ENCODE results near the gene GRID1.

GRID1 gene

GRCh38 chr10:86202226-86202735 lies 164.3 kb downstream of the GRID1 start:
- DNase-seq: no peak

DNA sequence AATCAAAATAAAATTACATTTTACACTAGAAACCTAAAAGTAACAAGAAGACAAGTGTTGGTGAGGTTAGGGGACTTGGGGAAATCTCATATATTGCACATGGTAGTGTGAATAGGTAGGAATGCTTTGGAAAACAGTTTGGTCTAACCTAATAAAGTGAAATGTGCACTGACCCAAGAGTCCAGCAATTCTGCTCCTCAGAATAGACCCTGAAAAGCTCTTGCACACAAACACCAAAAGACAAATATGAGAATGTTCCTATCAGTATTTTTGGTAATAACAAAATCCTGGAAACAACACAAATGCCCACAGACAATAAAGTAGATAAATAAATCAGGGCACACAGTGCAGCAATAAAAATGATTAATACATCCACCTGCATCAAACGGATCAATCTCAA lies 165.7 kb downstream of the GRID1 start:
- no peak for DNase-seq

DNA sequence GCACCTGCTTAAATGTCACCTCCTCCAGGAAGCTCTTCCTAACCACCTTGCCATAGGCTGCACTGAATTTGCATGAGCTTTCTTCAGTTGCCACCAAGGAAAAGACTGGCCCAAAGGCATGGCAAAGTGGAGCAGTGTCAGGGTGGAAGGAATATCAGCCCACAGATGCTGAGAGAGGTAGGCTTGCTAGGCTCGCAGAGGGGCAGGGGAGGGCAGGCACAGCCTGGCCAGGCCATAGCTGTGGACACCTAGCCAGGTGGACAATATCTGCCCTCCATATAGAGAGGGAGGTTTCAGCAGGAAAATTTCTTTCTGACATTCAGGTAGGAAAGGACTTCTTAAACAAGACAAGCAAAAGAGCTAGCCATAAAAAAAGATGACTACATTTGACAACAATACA lies 166.3 kb downstream of the GRID1 start:
- no peak for DNase-seq

DNA sequence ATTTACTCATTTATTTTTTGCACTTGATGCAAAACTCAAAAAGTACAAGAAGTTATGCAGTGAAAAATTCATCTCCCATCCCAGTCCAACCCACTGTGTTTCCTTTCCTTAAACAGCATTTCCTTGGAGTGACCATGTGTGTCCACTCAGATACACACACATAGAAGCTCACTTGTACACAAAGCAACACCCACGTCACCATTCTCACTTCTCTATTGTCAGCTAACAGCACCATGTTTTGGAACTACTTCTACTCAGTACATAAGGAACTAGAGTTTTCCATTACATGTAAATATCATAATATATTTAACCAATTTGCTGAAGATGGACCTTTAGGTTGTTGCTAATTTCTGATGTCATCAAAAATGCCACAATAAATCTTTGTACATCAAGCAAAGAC lies 167.6 kb downstream of the GRID1 start:
- no peak for DNase-seq

DNA sequence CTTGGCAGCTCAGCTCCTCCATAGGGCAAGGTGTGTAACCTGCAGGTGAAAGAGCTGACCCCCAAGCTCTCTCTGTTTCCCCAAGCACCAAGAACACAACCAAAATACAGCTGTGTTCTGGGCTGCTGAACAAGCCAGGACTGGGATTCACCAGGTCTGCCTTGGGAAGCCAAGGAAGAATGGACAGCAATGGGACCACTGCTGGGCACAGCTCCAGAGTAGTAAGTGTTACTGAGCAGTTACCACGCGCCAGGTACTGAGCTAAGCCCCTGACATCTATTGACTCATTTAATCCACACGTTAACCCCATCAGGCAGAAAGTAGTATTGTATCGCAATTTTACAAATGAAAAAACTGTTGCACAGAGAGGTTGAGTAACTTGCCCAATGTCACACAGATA lies 168.3 kb downstream of the GRID1 start:
- no peak for DNase-seq

GRCh38 chr10:86197166-86197790 lies 169.3 kb downstream of the GRID1 start:
- DNase-seq: no peak

DNA sequence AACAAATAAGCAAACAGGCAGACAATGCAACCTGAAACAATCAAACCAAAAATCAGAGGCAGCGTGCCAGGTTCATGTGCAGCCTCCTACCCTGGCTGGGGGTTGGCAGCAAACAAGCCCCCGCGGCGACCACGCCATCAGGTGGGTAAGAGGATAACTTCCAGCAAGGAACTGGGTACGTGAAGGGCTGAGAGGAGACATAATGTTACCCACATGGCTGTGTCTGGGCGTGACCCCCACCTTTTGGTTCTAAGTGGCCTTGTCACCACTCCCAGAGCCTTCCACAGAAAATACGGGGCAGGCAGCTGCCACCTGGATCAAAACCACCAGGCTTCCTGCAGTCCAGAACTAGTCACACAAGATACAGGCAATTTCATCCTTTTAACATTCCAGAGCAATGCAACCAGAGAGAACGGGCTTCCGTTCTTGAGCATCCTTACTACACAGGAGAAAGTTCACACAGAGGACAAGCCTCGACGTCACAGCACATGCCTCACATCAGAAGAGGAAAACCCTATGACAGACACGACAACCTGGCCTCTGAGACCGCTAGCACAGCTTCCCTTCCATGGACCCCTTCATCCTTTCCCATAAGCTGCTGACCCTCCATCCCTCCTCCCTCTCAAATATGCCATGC lies 171.0 kb downstream of the GRID1 start:
- no peak for DNase-seq

DNA sequence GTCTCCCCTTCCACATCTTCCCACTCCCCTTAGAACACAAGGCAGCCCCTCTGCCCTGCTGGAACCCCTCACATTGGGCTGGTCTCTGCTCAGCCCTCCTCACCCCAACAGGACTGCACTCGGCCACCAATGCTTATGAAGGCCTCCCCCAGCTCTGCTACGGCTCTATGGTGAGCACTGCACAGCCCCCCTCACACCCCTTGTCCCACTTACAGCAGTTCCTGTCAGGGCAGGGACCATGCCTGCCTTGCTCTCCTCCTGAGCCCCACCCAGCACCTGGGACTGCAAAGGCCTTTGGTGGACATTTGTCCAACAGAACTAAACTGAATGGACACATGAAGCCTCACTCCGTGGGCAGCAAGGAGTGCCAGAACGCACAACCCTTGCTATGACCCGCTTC lies 171.9 kb downstream of the GRID1 start:
- no peak for DNase-seq

GRCh38 chr10:86193841-86194240 lies 172.8 kb downstream of the GRID1 start:
- no peak for DNase-seq

GRCh38 chr10:86192691-86193090 lies 173.9 kb downstream of the GRID1 start:
- no peak for DNase-seq

DNA sequence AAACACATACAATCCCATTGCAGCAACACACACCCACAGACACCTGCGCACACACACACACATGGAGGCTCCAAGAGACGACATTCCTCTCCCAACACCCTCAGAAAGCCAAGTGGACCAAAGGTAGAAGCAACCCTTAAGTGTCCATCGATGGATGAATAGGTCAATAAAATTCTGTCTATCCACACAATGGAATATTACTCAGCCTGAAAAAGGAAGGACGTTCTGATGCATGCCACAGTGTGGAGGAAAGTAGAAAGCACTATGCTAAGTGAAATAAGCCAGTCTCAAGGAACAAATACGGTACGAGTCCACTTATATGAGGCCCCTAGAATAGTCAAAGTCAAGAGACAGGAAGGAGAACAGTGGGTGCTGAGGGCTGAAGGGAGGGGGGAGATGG lies 174.4 kb downstream of the GRID1 start:
- DNase-seq: no peak

GRCh38 chr10:86191686-86192085 lies 174.9 kb downstream of the GRID1 start:
- DNase-seq: no peak

- DNase-seq: no peak
These were observed 175.4 kb downstream of the GRID1 start for GRCh38 chr10:86191166-86191565.

DNA sequence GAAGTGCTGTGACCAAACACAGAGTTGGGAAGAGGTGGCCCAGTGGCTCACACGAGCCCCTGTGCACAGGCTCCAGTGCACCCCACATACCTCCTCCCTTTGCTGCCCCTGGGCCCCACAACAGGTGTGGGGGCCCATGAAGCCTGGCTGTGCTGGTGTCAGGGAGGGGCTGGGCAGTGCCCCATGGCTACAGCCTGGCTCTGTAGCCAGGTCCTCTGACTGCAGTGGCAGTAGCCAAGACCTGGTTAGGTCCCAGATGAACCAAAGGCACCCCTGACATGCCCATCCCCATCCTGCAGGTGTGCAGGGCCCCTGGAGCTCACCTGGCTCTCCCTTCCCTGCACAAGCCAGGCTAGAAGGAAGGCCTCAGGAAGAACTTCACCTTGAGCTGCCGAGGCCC lies 176.3 kb downstream of the GRID1 start:
- DNase-seq: no peak

DNA sequence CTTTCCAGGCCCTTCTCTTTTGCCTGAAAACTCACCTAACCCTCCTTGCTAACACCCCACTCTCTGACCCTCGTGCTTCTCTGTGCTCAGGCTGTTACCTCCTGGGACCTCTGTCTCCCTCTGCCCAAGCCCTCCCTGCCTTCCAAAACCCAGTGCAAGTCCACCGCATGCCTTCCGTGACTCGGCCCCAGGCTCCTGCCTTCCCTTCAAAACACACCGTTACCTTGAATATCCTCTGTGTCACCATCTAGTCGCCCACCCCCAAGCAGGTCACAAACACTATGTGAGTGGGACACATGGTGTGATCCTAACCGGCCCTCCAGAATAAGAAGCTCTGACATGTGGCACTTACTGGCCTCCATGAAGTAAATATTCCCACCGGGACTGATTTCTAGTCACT lies 176.7 kb downstream of the GRID1 start:
- DNase-seq: no peak

DNA sequence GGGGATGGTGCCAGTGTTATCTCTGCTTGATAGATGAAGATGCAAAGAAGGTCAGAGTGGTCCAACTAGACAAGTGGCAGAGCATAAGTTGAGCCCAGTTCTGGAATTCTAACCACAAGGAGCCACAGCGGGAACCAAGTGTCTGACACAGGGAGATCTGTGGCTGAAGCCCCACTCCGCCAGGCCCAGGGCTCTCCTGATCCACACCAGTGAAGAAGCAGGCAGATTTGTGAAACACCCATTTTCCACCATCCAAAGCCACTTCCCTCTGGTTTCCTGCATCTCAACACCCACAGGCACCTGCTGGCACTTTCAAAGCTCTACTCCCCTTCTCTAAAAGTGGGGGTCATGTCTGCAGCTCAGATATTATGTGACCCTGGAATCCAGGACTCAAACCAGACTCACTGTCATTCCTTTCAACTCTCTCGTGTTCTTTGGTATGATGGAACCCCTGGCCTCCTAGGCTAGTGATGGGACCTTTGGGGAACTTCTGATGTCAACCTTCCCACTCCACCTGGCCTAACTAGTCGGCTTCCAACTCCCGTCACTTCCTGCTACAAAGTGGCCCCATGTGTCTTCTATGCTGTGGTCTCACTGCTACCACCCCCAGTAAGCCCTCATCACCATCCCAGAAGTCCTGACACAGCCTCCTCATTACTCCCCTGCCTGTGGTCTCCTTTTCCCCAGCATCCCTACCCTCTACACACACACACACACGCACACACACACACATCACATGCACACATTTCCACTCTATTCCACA lies 177.6 kb downstream of the GRID1 start:
- no peak for DNase-seq

DNA sequence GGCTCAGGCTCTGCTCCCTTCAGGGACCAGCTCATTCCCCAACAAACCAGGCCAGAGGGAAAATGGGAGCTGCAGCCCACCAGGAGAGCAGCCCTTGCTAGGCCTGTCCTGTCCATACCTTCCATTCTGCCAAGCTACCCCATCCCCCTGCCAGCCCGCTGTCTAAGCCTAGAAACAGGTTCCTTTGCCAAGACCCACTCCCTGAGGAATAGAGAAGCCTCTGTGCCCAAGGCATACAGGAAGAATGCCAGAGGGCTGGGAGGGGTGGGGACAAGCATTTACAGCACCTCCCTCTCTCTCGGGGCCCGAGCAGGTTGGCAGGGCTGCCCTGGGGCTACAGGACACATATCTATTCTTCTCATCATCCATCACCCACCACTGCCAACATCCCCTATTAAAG lies 178.3 kb downstream of the GRID1 start:
- DNase-seq: no peak

DNA sequence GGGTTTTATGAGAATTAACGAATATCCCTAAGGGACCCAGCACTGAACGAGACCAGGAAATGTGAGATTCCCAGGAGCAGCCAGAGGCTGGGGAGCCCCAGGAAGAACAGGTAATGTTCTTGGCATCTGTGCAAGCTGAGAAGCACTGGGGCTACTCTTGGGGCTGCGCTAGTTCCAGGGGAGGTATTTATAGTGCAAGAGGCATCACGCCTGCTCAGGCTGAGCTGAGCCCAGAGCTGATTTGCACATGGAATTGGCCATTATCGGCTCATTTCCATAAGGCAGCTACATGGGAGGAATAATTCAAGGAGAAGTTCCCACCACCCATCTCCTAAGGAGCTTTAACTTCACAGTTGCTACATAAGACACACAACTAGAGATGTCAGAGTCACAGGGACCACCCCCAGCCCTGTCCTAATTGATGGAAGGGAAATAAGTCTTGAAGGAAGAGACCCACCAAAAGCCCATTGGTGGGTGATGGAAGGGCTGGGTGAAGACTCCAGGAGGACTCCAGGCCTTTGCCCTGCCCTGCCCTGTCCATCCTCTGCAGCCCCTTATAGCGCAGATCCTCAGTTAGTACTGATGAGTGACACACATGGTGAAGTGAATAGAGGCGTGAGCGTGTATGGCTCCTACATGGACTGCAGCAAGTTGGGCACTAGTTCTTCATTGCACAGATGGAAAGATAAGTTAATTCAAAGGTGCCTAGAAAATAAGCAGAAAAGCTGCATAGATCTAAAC lies 178.9 kb downstream of the GRID1 start:
- no peak for DNase-seq

- no peak for DNase-seq
These were observed 180.0 kb downstream of the GRID1 start for GRCh38 chr10:86186633-86187032.

DNA sequence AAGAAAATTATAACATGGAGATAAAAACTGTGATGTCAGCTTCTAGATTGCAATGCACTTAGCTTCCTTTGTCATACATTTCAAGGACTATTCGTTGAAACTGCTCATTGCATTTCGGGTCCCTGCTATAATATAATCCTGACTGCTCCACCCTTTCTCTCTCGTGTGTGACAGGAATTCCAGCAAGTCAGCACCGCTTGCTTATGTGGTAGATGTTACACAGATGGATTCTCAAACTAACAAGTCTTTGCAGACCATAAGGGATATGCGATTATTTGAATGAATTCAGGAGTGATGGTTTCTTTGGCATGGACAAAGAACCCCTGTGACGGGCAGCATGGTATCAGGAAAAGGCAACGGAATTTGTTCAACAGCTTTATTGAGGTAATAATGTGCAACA lies 184.0 kb downstream of the GRID1 start:
- no peak for DNase-seq

DNA sequence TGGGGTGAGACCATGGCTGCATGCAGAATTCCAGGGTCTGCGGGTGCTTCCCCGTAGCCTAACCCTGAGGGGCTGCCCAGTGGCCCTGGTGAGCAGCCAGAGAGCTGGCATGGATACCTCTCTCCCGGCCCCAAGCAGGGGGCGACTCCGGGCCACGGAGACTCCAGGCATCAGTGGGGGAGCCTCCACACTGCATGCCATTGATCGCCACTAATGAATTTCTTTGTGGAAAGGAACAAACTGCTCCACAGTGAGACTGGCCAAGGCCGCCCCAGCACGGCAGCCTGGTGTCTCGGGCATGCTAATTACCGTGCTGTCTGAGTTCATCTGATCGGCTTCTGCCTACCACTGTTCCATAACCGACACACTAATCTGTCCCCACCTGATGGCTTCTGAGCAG lies 184.4 kb downstream of the GRID1 start:
- no peak for DNase-seq

GRCh38 chr10:86180861-86181260 lies 185.7 kb downstream of the GRID1 start:
- DNase-seq: no peak

DNA sequence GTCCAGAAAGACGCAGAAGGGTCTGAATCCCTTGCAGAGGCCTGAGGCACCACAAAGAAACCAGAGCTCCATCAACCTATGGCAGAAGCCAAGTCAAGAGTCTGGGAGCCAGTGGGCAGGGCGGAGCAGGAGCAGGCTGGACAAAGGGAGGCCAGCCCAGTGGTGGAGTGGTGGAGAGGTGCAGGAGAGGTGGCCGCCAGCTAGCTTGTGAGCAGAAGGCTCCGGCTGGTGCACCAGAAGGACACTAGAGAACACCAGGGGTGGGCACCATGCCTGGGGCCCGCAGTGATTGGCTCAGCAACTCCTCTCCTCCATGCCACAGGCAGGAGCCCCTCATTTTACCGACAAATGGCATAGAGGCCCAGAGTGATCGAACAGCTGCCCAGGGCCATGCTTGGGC lies 186.6 kb downstream of the GRID1 start:
- DNase-seq: no peak

DNA sequence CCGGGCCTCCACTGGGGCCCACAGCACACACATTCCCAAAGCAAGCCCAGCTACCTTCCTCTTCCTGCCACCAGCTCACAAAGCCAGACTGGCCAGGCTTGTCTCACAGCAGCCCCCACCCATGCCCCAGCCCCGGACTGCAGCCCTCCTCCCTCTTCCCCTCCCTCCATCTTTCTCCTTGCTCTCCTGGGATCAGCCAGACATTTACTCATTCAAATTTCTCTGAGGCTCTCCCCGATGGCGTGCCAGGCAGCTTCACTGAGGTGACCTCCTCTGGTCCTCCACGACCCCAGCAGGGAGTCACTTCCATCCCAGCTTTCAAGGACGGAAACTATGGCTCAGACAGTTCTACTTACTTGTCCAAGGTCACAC lies 187.5 kb downstream of the GRID1 start:
- no peak for DNase-seq

Measured in NCI-H524 treated with DMSO at 0.1 percent for 48 hours (cell line).